ENCODE results near the gene SLMAP.

- TF ChIP-seq, protein P1, sequence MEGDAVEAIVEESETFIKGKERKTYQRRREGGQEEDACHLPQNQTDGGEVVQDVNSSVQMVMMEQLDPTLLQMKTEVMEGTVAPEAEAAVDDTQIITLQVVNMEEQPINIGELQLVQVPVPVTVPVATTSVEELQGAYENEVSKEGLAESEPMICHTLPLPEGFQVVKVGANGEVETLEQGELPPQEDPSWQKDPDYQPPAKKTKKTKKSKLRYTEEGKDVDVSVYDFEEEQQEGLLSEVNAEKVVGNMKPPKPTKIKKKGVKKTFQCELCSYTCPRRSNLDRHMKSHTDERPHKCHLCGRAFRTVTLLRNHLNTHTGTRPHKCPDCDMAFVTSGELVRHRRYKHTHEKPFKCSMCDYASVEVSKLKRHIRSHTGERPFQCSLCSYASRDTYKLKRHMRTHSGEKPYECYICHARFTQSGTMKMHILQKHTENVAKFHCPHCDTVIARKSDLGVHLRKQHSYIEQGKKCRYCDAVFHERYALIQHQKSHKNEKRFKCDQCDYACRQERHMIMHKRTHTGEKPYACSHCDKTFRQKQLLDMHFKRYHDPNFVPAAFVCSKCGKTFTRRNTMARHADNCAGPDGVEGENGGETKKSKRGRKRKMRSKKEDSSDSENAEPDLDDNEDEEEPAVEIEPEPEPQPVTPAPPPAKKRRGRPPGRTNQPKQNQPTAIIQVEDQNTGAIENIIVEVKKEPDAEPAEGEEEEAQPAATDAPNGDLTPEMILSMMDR (IDR thresholded peaks at IDR 0.05) = no peak
- TF ChIP-seq EP300 (IDR thresholded peaks at IDR 0.05) (peak in 1 of 4 donors; percentile 26), POLR2A (IDR thresholded peaks at IDR 0.05) (peak in 1 of 2 donors; percentile 47), POLR2AphosphoS5 (IDR thresholded peaks at IDR 0.05) (peak; percentile 80 to 93 (median 90))
These were observed at the start of gene SLMAP for GRCh38 chr3:57755741-57756527.

All from sigmoid colon (tissue), 4 donors.